GM21723 (cell line): ENCODE data around the gene MTX3.

Experiments used
- ATAC-seq: cut with Tn5 transposase; IDR thresholded peaks from one replicate; pipeline ENCODE4 v1.9.1; 2021; ENCODE audit warnings: mild to moderate bottlenecking, moderate library complexity; ENCODE audit not compliant: unreplicated experiment

The MTX3 gene

GRCh38 chr5:79983618-79984017 lies 7.4 kb downstream of the MTX3 start:
- ATAC-seq = no peak

GRCh38 chr5:79982136-79982535 lies 8.9 kb downstream of the MTX3 start:
- ATAC-seq = no peak

GRCh38 chr5:79976759-79977515 lies 14.1 kb downstream of the MTX3 start:
- ATAC-seq = no peak

- no peak for ATAC-seq
Measured at GRCh38 chr5:79975422-79975821, 15.6 kb downstream of the MTX3 start.

GRCh38 chr5:79974886-79975285 lies 16.2 kb downstream of the MTX3 start:
- ATAC-seq = no peak

- no peak for ATAC-seq
Measured at GRCh38 chr5:79973996-79974395, 17.1 kb downstream of the MTX3 start.

- no peak for ATAC-seq
Measured at GRCh38 chr5:79973511-79973910, 17.6 kb downstream of the MTX3 start.

GRCh38 chr5:79971156-79971555 lies 19.9 kb downstream of the MTX3 start:
- no peak for ATAC-seq

- ATAC-seq = no peak
Measured at GRCh38 chr5:79966448-79966847, 24.6 kb downstream of the MTX3 start.

GRCh38 chr5:79964136-79964535 lies 26.9 kb downstream of the MTX3 start:
- ATAC-seq = no peak

GRCh38 chr5:79963261-79964061 lies 27.6 kb downstream of the MTX3 start:
- no peak for ATAC-seq

- ATAC-seq = no peak
Measured at GRCh38 chr5:79962575-79963222, 28.4 kb downstream of the MTX3 start.

- ATAC-seq = no peak
Measured at GRCh38 chr5:79961716-79962574, 29.1 kb downstream of the MTX3 start.

- ATAC-seq = no peak
Measured at GRCh38 chr5:79959407-79959806, 31.7 kb downstream of the MTX3 start.

- no peak for ATAC-seq
Measured at GRCh38 chr5:79955941-79956670, 35.0 kb downstream of the MTX3 start.

- no peak for ATAC-seq
Measured at GRCh38 chr5:79955356-79955895, 35.6 kb downstream of the MTX3 start.

GRCh38 chr5:79954620-79955019 lies 36.4 kb downstream of the MTX3 start:
- ATAC-seq = no peak

- ATAC-seq = no peak
Measured at GRCh38 chr5:79947567-79947966, 43.5 kb downstream of the MTX3 start.

- no peak for ATAC-seq
Measured at GRCh38 chr5:79938468-79938867, 52.6 kb downstream of the MTX3 start.

GRCh38 chr5:79936646-79937216 lies 54.3 kb downstream of the MTX3 start:
- no peak for ATAC-seq
